ENCODE results near the gene NLRP12. TPM values are rescaled to one million over a fixed set of nuclear protein-coding genes. Genes with fewer than 3 reads are reported as not detected.

NLRP12 gene, protein sequence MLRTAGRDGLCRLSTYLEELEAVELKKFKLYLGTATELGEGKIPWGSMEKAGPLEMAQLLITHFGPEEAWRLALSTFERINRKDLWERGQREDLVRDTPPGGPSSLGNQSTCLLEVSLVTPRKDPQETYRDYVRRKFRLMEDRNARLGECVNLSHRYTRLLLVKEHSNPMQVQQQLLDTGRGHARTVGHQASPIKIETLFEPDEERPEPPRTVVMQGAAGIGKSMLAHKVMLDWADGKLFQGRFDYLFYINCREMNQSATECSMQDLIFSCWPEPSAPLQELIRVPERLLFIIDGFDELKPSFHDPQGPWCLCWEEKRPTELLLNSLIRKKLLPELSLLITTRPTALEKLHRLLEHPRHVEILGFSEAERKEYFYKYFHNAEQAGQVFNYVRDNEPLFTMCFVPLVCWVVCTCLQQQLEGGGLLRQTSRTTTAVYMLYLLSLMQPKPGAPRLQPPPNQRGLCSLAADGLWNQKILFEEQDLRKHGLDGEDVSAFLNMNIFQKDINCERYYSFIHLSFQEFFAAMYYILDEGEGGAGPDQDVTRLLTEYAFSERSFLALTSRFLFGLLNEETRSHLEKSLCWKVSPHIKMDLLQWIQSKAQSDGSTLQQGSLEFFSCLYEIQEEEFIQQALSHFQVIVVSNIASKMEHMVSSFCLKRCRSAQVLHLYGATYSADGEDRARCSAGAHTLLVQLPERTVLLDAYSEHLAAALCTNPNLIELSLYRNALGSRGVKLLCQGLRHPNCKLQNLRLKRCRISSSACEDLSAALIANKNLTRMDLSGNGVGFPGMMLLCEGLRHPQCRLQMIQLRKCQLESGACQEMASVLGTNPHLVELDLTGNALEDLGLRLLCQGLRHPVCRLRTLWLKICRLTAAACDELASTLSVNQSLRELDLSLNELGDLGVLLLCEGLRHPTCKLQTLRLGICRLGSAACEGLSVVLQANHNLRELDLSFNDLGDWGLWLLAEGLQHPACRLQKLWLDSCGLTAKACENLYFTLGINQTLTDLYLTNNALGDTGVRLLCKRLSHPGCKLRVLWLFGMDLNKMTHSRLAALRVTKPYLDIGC
- 0.69 and 4.2 TPM in 2 replicates for total RNA-seq

DNA sequence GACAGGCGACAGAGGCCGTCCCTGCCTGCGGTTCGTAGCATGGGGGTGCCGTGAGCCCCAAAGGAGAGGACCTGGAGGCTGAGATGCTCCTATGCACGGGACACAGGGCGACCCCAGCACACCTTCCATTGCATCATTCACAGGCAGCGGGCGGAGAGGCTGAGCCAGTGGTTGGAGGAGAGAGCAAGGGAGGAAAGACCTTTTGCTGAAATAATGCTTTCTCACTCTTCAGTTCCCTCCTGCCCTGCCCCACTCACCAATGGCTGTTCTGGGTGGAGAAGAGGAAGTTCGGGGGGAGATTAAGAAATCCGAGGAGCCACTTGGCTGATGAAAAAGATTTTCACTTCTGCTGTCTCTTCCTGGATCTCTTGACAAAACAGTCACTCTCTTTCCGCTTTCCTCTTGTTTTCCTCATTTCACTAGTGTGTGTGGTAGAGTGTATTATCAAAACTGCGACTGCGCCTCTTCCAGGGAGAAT, at the start of gene NLRP12:
Gene NLRP12, minus strand, starts transcription at position 181 of the 478 bp plus-strand sequence. Its CDS starts 140 bp downstream, at position 41.

DNA sequence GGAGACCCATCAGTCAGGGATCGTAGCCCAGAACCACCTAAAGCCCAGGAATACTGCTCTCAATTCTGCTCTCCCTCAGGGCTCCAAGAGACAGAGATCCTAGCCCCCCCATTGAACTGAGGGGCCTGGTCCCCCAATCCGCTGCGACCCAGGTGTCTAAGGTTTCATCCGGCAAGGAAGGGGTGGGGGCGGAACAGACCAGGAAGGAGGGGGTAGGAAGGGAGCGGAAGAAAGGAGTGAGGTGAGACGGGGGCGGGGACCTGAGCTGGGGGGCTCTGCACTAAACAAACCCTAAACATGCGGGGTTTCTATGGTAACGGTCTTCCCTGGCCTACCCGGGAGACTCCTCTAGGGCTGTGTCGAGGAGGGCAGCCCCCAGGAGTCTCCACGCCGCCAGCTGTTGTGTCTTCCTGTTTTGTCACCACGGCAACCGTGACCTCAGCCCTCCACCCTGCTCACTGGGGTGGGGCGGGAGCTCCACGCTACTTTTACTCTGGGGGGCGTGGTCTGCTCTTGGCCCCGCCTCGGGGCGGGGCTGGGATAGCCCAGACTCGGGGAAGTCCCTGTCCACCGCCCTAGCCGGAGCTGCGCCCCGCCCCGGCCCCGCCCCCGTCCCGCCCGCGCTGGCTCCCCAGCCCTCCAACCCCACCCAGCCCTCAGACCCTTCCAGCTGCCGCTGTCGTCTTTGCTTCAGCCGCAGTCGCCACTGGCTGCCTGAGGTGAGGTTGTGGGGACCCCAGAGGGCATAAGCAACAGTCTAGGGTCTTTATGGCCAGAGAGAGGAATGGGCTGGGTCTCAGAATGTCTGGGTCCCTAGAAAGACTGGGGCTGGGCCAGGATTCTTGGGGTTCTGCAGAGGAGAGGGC, 43.3 kb upstream of the NLRP12 start, which contains the start of gene MYADM:
Gene MYADM, plus strand, starts transcription at position 659 of the 866 bp plus-strand sequence. CDS start 5,647 bp downstream, outside the sequence.

Other genes with a start within 250 kb of the NLRP12 start
- gene DPRX, start 192.3 kb downstream of the NLRP12 start, total RNA-seq: not detected in 2 replicates
- gene MYADM, start 43.6 kb upstream of the NLRP12 start, total RNA-seq: 5.0 and 15.9 TPM in 2 replicates
- not detected in 2 replicates for gene PRKCG, start 57.9 kb upstream of the NLRP12 start, total RNA-seq
- gene CACNG7, start 85.0 kb upstream of the NLRP12 start, total RNA-seq: not detected in 2 replicates
- gene CACNG8, start 138.6 kb upstream of the NLRP12 start, total RNA-seq: 0.16 and 0.19 TPM in 2 replicates
- 0.25 and 0.81 TPM in 2 replicates for gene CACNG6, start 167.3 kb upstream of the NLRP12 start, total RNA-seq
- not detected in 2 replicates for gene VSTM1, start 239.6 kb upstream of the NLRP12 start, total RNA-seq

All from bladder microvascular endothelial cell (primary cell).